ENCODE results near the gene GNA14. TPM values are rescaled to one million over a fixed set of nuclear protein-coding genes. Genes with fewer than 3 reads are reported as not detected.

GNA14 gene
- total and polyA plus RNA-seq, 2 donors = 8.8 to 17.6 TPM

GRCh38 chr9:77605449-77606220, 42.5 kb downstream of the GNA14 start:
- no peak overlapping the region for H3K27ac ChIP-seq (ENCODE audit: low read depth)
- DNase-seq (ENCODE audit: extremely low spot score) = no peak
- WGBS = 41% methylated on average over 4 of the region's 4 CpGs
- no peaks in the 10 kb centered on the region for H3K36me3 ChIP-seq (ENCODE audit: insufficient read depth)
- H3K4me1 ChIP-seq (ENCODE audit: insufficient read depth) = no peaks in the 10 kb centered on the region
- no peak overlapping the region for H3K4me3 ChIP-seq (ENCODE audit: low read depth, low read length)

- DNase-seq (ENCODE audit: extremely low spot score) = no peak
- no peak overlapping the region for H3K4me3 ChIP-seq (ENCODE audit: low read depth, low read length)
- H3K36me3 ChIP-seq (ENCODE audit: insufficient read depth) = no peaks in the 10 kb centered on the region
- no peak overlapping the region for H3K27ac ChIP-seq (ENCODE audit: low read depth)
- 70% methylated on average over 1 of the region's 1 CpG for WGBS
- H3K4me1 ChIP-seq (ENCODE audit: insufficient read depth) = no peaks in the 10 kb centered on the region
Measured at GRCh38 chr9:77604316-77604715, 43.8 kb downstream of the GNA14 start.

DNA sequence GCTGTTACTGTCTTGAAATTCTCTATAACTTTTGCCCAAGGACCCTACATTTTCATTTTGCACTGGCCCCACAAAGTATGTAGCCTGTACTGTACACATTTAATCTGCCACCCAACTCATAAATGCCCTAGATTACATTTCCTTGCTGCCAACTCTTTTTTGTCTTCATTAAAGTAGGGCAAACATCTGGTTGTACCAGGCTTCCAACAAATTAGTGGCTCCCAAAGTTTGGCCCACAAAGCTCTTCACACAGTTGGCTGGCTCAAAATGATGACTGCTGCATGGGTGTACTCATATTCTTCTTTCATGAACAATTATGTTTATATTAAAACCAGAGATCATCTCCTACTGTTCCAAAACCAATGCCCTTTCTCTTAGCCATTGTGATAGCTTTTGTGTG, 45.3 kb downstream of the GNA14 start:
- Histone ChIP-seq H3K27ac (ENCODE audit: low read depth) (no peak overlapping the region), H3K36me3 (ENCODE audit: insufficient read depth) (no peaks in the 10 kb centered on the region), H3K4me3 (ENCODE audit: low read depth, low read length) (no peak overlapping the region), H3K4me1 (ENCODE audit: insufficient read depth) (no peaks in the 10 kb centered on the region)
- no peak for DNase-seq (ENCODE audit: extremely low spot score)

GRCh38 chr9:77601476-77602099, 46.5 kb downstream of the GNA14 start:
- DNase-seq (ENCODE audit: extremely low spot score) = no peak
- H3K4me1 ChIP-seq (ENCODE audit: insufficient read depth) = no peaks in the 10 kb centered on the region

GRCh38 chr9:77600810-77601209, 47.3 kb downstream of the GNA14 start:
- DNase-seq (ENCODE audit: extremely low spot score) = no peak
- WGBS = 96% methylated on average over 18 of the region's 18 CpGs
- Histone ChIP-seq H3K4me3 (ENCODE audit: low read depth, low read length) (no peak overlapping the region), H3K27ac (ENCODE audit: low read depth) (no peak overlapping the region), H3K4me1 (ENCODE audit: insufficient read depth) (no peaks in the 10 kb centered on the region), H3K36me3 (ENCODE audit: insufficient read depth) (no peaks in the 10 kb centered on the region)

More at GRCh38 chr9:77601476-77602099, 46.5 kb downstream of the GNA14 start:
- no peak overlapping the region for H3K27ac ChIP-seq (ENCODE audit: low read depth)
- WGBS = 88% methylated on average over 5 of the region's 5 CpGs
- H3K36me3 ChIP-seq (ENCODE audit: insufficient read depth) = no peaks in the 10 kb centered on the region
- H3K4me3 ChIP-seq (ENCODE audit: low read depth, low read length) = no peak overlapping the region

- H3K36me3 ChIP-seq (ENCODE audit: insufficient read depth) = no peaks in the 10 kb centered on the region
- no peak for DNase-seq (ENCODE audit: extremely low spot score)
- no peak overlapping the region for H3K27ac ChIP-seq (ENCODE audit: low read depth)
- 91% methylated on average over 8 of the region's 8 CpGs for WGBS
- H3K4me1 ChIP-seq (ENCODE audit: insufficient read depth) = no peaks in the 10 kb centered on the region
- no peak overlapping the region for H3K4me3 ChIP-seq (ENCODE audit: low read depth, low read length)
Measured at GRCh38 chr9:77599492-77599891, 48.6 kb downstream of the GNA14 start.

- Histone ChIP-seq H3K27ac (ENCODE audit: low read depth) (no peak overlapping the region), H3K4me3 (ENCODE audit: low read depth, low read length) (no peak overlapping the region), H3K4me1 (ENCODE audit: insufficient read depth) (no peaks in the 10 kb centered on the region), H3K36me3 (ENCODE audit: insufficient read depth) (no peaks in the 10 kb centered on the region)
- no peak for DNase-seq (ENCODE audit: extremely low spot score)
- 42% methylated on average over 3 of the region's 3 CpGs for WGBS
Measured at GRCh38 chr9:77598991-77599390, 49.1 kb downstream of the GNA14 start.

DNA sequence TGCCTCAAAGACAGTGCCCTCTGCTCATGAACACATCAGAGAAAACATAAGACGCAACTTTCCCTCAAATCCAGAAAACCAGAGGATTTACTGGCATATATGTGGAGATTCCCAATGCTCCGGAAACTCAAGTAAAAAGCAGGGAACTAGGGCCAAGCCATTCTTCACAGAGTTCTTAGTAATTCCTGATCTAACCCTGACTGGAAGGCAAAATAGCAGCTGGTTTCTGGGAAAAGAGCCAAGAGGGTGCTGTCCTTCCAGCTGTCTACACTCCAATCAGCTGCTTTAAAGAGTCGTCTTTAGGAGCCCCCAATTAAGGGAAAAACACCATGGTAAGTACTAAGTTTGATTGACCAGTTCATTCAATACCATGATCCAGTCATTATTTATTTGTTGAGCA, 49.6 kb downstream of the GNA14 start:
- no peaks in the 10 kb centered on the region for H3K36me3 ChIP-seq (ENCODE audit: insufficient read depth)
- WGBS = 20% methylated on average over 3 of the region's 3 CpGs
- no peak overlapping the region for H3K27ac ChIP-seq (ENCODE audit: low read depth)
- DNase-seq (ENCODE audit: extremely low spot score) = no peak
- H3K4me1 ChIP-seq (ENCODE audit: insufficient read depth) = no peaks in the 10 kb centered on the region
- no peak overlapping the region for H3K4me3 ChIP-seq (ENCODE audit: low read depth, low read length)

DNA sequence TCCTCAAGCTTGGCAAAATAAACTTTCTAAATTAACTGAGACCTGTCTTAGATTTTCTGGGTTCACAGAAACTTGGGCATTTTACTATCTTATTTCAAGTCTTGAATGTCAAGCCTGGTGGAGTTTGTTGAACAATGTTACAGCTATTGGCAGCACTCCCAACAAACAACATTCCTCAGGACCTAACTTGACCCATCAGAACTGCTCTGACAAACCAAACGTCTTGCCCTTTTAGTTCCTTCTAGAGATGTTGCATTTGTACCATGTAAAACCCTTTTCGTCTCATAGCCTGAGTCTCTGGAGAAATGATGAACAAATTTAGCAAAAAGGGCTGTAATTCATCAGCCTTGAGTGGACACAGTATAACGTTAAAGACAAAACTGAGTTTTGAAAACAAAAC, 51.1 kb downstream of the GNA14 start:
- H3K4me1 ChIP-seq (ENCODE audit: insufficient read depth) = no peaks in the 10 kb centered on the region
- no peaks in the 10 kb centered on the region for H3K36me3 ChIP-seq (ENCODE audit: insufficient read depth)
- H3K4me3 ChIP-seq (ENCODE audit: low read depth, low read length) = no peak overlapping the region
- WGBS = 36% methylated on average over 3 of the region's 3 CpGs
- DNase-seq (ENCODE audit: extremely low spot score) = no peak
- no peak overlapping the region for H3K27ac ChIP-seq (ENCODE audit: low read depth)

DNA sequence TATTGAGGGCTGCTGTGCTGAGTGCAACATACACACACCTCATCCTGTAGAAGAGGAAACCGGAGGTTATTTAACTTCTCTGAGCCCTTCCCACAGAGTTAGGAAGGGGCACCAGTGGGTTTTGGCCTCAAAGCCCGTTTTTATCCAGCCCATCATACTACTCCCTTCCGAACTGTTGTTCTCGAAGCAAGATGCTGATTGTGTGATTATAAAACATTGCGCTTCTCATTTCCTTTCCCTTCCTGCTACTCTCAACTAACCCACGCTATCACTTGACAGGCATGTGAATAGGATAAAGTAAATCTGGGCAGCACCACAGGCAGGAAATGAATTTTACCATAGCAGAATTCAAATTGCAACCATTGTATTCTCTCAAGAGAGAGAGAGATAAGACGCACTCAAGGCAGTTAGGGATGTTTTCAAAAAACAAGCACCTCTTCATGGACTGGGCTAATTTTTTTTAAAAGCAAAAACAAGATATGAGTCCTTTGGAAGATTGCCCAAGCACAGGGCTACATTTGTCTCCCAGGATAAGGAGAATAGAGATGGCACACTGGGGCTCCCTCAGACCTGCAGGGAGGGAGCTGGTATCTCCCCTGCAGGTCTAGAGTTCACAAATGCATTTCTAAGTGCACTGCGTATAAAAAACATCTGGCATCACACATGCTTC, 52.6 kb downstream of the GNA14 start:
- H3K27ac ChIP-seq (ENCODE audit: low read depth) = no peak overlapping the region
- H3K4me1 ChIP-seq (ENCODE audit: insufficient read depth) = no peaks in the 10 kb centered on the region
- no peak overlapping the region for H3K4me3 ChIP-seq (ENCODE audit: low read depth, low read length)
- H3K36me3 ChIP-seq (ENCODE audit: insufficient read depth) = no peaks in the 10 kb centered on the region
- WGBS = 47% methylated on average over 8 of the region's 8 CpGs
- DNase-seq (ENCODE audit: extremely low spot score) = no peak

- Histone ChIP-seq H3K4me1 (ENCODE audit: insufficient read depth) (no peaks in the 10 kb centered on the region), H3K36me3 (ENCODE audit: insufficient read depth) (no peaks in the 10 kb centered on the region), H3K4me3 (ENCODE audit: low read depth, low read length) (no peak overlapping the region), H3K27ac (ENCODE audit: low read depth) (no peak overlapping the region)
- no peak for DNase-seq (ENCODE audit: extremely low spot score)
- 67% methylated on average over 3 of the region's 3 CpGs for WGBS
Measured at GRCh38 chr9:77594963-77595362, 53.2 kb downstream of the GNA14 start.

DNA sequence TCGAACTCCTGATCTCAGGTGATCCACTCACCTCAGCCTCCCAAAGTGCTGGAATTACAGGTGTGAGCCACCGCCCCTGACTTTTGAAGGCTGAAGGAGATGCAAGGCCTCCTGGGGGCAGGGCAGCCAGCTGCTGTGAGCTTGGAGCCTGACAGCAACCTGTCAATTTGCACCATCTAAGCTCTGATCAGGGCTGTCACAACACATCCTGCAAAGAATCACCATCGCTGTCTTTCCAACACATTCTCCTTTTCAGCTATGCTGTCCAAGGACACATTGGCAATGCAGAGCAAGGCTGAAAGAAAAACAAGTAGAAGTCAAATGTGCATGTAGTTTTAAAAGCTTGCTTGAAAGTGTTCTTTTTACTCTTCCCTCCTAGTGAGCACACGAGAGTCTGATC, 54.6 kb downstream of the GNA14 start:
- 92% methylated on average over 4 of the region's 4 CpGs for WGBS
- Histone ChIP-seq H3K36me3 (ENCODE audit: insufficient read depth) (no peaks in the 10 kb centered on the region), H3K27ac (ENCODE audit: low read depth) (no peak overlapping the region), H3K4me3 (ENCODE audit: low read depth, low read length) (no peak overlapping the region), H3K4me1 (ENCODE audit: insufficient read depth) (no peaks in the 10 kb centered on the region)
- no peak for DNase-seq (ENCODE audit: extremely low spot score)

DNA sequence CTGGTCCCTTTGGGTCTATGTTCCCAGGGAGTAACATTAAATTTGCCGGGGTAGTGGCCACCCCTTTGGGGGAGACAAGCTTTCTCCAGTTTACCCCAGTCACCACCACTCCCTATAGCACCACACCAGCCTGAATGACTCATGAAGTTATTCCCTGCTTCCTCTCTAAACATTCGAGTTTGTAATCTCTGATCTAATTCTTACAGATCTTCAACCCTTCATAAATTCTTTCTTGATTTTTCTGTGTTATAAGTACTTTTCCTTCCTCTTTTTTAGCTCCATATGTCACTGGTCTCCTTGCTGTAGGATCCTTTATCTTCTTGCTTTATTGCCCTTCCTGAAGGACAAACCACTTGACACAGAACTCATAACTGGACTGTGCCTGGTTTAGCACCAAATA, 55.6 kb downstream of the GNA14 start:
- no peak overlapping the region for H3K4me3 ChIP-seq (ENCODE audit: low read depth, low read length)
- no peaks in the 10 kb centered on the region for H3K4me1 ChIP-seq (ENCODE audit: insufficient read depth)
- no peak for DNase-seq (ENCODE audit: extremely low spot score)
- 72% methylated on average over 2 of the region's 2 CpGs for WGBS
- H3K36me3 ChIP-seq (ENCODE audit: insufficient read depth) = no peaks in the 10 kb centered on the region
- H3K27ac ChIP-seq (ENCODE audit: low read depth) = no peak overlapping the region

Measured in urinary bladder (tissue), 4 donors.